ENCODE measurements around the gene CTSK.

The CTSK gene

GRCh38 chr1:150753416-150753815 lies 54.6 kb downstream of the CTSK start:
- no peak for DNase-seq

DNA sequence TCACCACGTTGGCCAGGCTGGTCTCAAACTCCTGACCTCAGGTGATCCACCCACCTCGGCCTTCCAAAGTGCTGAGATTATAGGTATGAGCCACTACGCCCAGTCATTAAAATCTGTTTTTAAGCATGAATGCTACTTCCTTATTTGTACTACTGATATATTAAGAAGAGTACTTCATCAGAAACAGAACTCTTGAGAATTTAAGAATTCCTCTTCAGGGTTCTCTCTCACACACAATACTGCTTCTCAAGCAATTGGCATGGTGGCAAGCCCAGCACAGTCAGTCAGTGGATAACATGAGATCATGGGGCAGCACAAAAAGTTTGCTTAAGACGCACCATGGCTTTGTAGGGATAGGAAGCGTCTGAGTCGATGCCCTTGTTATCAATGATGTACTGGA lies 56.6 kb downstream of the CTSK start:
- no peak for DNase-seq

GRCh38 chr1:150749720-150750311 lies 58.2 kb downstream of the CTSK start:
- no peak for DNase-seq

GRCh38 chr1:150748878-150749719 lies 59.0 kb downstream of the CTSK start:
- DNase-seq: no peak

All from NCI-H1417 (cell line).